ENCODE measurements around the gene HUS1. TPM values are rescaled to one million over a fixed set of nuclear protein-coding genes. Genes with fewer than 3 reads are reported as not detected.

Gene HUS1
- total and polyA plus RNA-seq, 4 donors, result 11.9 to 32.9 (median 22.9) TPM

DNA sequence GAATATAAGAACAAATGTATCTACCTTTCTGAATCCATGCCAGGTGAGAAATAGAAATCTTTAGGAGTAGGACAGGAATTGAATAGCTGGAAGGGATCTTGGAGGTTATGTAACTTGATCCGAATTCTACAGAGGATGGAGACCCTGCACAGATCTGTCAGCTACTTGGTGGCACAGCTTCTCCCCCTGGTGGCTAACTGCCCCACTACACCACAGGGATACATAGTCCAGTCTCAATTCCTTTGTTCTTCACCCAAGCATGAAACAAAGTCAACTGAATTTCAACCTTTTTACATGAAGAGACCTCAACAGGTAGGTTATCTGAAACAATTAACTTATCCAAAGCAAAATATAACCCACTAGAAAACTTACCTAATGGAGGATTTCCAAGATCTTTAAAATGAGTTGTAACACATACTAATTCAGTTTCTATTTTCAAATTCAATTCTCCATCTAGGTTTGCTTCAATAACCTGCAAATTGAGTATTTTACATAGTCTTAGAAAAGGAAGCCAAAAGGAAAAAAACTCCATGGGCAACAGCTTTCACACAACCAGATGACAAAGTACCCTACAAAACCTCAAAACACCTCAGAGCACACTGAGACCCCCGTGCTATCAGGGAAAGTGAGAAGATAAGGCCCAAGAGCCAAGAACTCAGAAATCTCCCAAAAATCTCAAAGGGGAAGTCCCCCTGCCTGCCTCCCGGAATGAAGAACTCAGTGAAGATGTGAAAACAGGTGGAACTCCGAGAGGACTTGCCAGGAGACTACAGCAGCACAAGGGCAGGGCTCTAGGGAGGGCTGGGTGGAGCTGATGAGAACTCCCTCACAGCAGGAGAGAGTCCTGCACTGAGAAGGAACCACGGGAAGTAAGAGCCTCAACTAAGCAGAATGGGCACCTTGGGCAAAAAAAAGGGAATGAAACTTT lies 10.3 kb downstream of the HUS1 start:
- Histone ChIP-seq H3K27ac (ENCODE audit: low read depth in 1 of 2, low read length in 2 of 2) (no peak overlapping the region), H3K36me3 (ENCODE audit: control insufficient read depth in 1 of 2, insufficient read depth in 2 of 2, low read length in 1 of 2) (peaks cover 7 to 26% of the 10 kb centered on the region in 2 donors), H3K4me3 (ENCODE audit: low read length in 2 of 2) (no peak overlapping the region), H3K27me3 (ENCODE audit: control insufficient read depth in 1 of 2, insufficient read depth in 2 of 2, low read length in 1 of 2) (no peaks in the 10 kb centered on the region), H3K4me1 (ENCODE audit: control insufficient read depth in 1 of 2, insufficient read depth in 2 of 2, low read length in 2 of 2) (no peaks in the 10 kb centered on the region), H3K9me3 (ENCODE audit: control insufficient read depth, low read length) (no peaks in the 10 kb centered on the region)
- WGBS, 2 donors, result 61 to 63% methylated on average over 5 of the region's 5 CpGs
- peak in 1 of 2 donors; percentile 83 for DNase-seq
- ATAC-seq (ENCODE audit: low FRiP score), result no peak
- intact Hi-C loops (cut with DNase I), result no loop called here

DNA sequence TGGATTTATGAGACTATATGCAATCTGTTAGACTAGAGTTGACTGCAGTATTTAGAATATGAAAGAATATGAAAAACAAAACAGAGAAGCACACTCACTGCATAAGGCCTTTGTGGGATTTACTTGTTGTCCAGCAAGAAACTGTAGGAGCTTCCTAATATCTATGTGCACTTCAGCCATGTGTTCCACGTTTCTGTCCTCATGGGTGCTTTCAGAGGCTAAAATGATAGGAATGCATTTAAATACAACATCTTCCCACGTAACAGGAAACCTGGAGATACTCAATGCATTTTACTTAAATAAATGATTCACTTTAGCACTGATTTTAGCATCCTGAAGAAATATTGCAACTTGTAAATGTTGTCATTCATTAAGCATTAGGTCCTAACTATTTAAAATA lies 11.7 kb downstream of the HUS1 start:
- Histone ChIP-seq H3K27ac (ENCODE audit: low read depth in 1 of 2, low read length in 2 of 2) (no peak overlapping the region), H3K9me3 (ENCODE audit: control insufficient read depth, low read length) (no peaks in the 10 kb centered on the region), H3K36me3 (ENCODE audit: control insufficient read depth in 1 of 2, insufficient read depth in 2 of 2, low read length in 1 of 2) (peaks cover 2 to 21% of the 10 kb centered on the region in 2 donors), H3K4me1 (ENCODE audit: control insufficient read depth in 1 of 2, insufficient read depth in 2 of 2, low read length in 2 of 2) (no peaks in the 10 kb centered on the region), H3K27me3 (ENCODE audit: control insufficient read depth in 1 of 2, insufficient read depth in 2 of 2, low read length in 1 of 2) (no peaks in the 10 kb centered on the region), H3K4me3 (ENCODE audit: low read length in 2 of 2) (no peak overlapping the region)
- DNase-seq (no peak), ATAC-seq (ENCODE audit: low FRiP score) (no peak)
- intact Hi-C loops (cut with DNase I), result no loop called here
- 79 to 84% methylated on average over 2 of the region's 2 CpGs for WGBS, 2 donors

DNA sequence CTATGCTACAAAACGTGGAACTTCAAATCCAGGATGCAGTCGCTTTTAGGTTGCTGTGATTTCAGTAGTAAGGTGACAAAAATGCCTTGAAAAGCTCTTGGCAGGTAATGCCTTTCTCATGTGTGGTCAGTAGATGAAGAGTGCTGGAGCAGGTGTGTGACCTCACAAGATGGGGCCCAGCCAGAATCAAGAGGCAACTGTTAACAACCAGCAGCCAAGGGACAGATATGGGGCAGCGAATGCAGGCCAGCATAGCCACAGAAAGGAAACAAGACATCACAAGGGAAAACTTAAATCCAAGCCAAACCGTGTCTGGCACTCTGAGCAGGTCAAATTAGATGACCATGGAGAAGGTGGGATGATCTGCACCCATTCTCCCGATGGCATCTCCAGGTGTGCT lies 12.3 kb downstream of the HUS1 start:
- peaks cover 0 to 21% of the 10 kb centered on the region in 2 donors for H3K36me3 ChIP-seq (ENCODE audit: control insufficient read depth in 1 of 2, insufficient read depth in 2 of 2, low read length in 1 of 2)
- H3K9me3 ChIP-seq (ENCODE audit: control insufficient read depth, low read length), result no peaks in the 10 kb centered on the region
- H3K27ac ChIP-seq (ENCODE audit: low read depth in 1 of 2, low read length in 2 of 2), result no peak overlapping the region
- intact Hi-C loops (cut with DNase I), result no loop called here
- H3K27me3 ChIP-seq (ENCODE audit: control insufficient read depth in 1 of 2, insufficient read depth in 2 of 2, low read length in 1 of 2), result no peaks in the 10 kb centered on the region
- ATAC-seq (ENCODE audit: low FRiP score), result no peak
- H3K4me3 ChIP-seq (ENCODE audit: low read length in 2 of 2), result no peak overlapping the region
- no peaks in the 10 kb centered on the region for H3K4me1 ChIP-seq (ENCODE audit: control insufficient read depth in 1 of 2, insufficient read depth in 2 of 2, low read length in 2 of 2)
- 78 to 87% methylated on average over 5 of the region's 5 CpGs for WGBS, 2 donors
- no peak for DNase-seq

GRCh38 chr7:47965456-47965855 lies 14.0 kb downstream of the HUS1 start:
- no peak overlapping the region for H3K4me3 ChIP-seq (ENCODE audit: low read length in 2 of 2)
- DNase-seq (no peak), ATAC-seq (ENCODE audit: low FRiP score) (no peak)
- H3K36me3 ChIP-seq (ENCODE audit: control insufficient read depth in 1 of 2, insufficient read depth in 2 of 2, low read length in 1 of 2), result peaks cover 0 to 23% of the 10 kb centered on the region in 2 donors
- 84 to 90% methylated on average over 5 of the region's 5 CpGs for WGBS, 2 donors
- intact Hi-C loops (cut with DNase I), result no loop called here
- H3K27me3 ChIP-seq (ENCODE audit: control insufficient read depth in 1 of 2, insufficient read depth in 2 of 2, low read length in 1 of 2), result no peaks in the 10 kb centered on the region
- no peak overlapping the region for H3K27ac ChIP-seq (ENCODE audit: low read depth in 1 of 2, low read length in 2 of 2)
- no peaks in the 10 kb centered on the region for H3K4me1 ChIP-seq (ENCODE audit: control insufficient read depth in 1 of 2, insufficient read depth in 2 of 2, low read length in 2 of 2)
- no peaks in the 10 kb centered on the region for H3K9me3 ChIP-seq (ENCODE audit: control insufficient read depth, low read length)

DNA sequence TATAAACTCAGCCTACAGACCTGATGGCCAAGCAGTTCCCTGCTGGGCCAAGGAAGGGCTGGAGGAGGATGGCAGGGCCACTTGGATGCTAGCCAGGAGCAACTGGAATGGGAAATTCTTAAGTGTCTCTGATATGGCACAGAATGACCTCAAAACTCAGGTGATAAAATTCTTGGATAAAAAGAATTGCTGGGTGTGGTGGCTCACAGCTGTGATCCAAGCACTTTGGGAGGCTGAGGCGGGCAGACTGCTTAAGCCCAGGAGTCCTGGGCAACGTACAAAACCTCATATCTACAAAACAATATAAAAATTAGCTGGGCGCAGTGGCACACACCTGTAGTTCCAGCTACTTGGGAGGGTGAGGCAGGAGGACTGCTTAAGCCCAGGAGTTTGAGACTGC lies 17.2 kb downstream of the HUS1 start:
- intact Hi-C loops (cut with DNase I), result no loop called here
- WGBS, 2 donors, result 94 to 99% methylated on average over 3 of the region's 3 CpGs
- Histone ChIP-seq H3K9me3 (ENCODE audit: control insufficient read depth, low read length) (no peaks in the 10 kb centered on the region), H3K27ac (ENCODE audit: low read depth in 1 of 2, low read length in 2 of 2) (no peak overlapping the region), H3K27me3 (ENCODE audit: control insufficient read depth in 1 of 2, insufficient read depth in 2 of 2, low read length in 1 of 2) (no peaks in the 10 kb centered on the region), H3K36me3 (ENCODE audit: control insufficient read depth in 1 of 2, insufficient read depth in 2 of 2, low read length in 1 of 2) (peaks cover 0 to 22% of the 10 kb centered on the region in 2 donors), H3K4me3 (ENCODE audit: low read length in 2 of 2) (no peak overlapping the region), H3K4me1 (ENCODE audit: control insufficient read depth in 1 of 2, insufficient read depth in 2 of 2, low read length in 2 of 2) (no peaks in the 10 kb centered on the region)
- DNase-seq (no peak), ATAC-seq (ENCODE audit: low FRiP score) (no peak)

GRCh38 chr7:47957156-47957555 lies 22.3 kb downstream of the HUS1 start:
- 80 to 87% methylated on average over 6 of the region's 6 CpGs for WGBS, 2 donors
- Histone ChIP-seq H3K27ac (ENCODE audit: low read depth in 1 of 2, low read length in 2 of 2) (no peak overlapping the region), H3K4me3 (ENCODE audit: low read length in 2 of 2) (no peak overlapping the region), H3K4me1 (ENCODE audit: control insufficient read depth in 1 of 2, insufficient read depth in 2 of 2, low read length in 2 of 2) (peaks cover 0 to 3% of the 10 kb centered on the region in 2 donors), H3K9me3 (ENCODE audit: control insufficient read depth, low read length) (no peaks in the 10 kb centered on the region), H3K36me3 (ENCODE audit: control insufficient read depth in 1 of 2, insufficient read depth in 2 of 2, low read length in 1 of 2) (peaks cover 0 to 2% of the 10 kb centered on the region in 2 donors), H3K27me3 (ENCODE audit: control insufficient read depth in 1 of 2, insufficient read depth in 2 of 2, low read length in 1 of 2) (no peaks in the 10 kb centered on the region)
- intact Hi-C loops (cut with DNase I), result no loop called here
- no peak for ATAC-seq (ENCODE audit: low FRiP score)
- no peak for DNase-seq

- H3K9me3 ChIP-seq (ENCODE audit: control insufficient read depth, low read length), result no peaks in the 10 kb centered on the region
- DNase-seq (no peak), ATAC-seq (ENCODE audit: low FRiP score) (no peak)
- intact Hi-C loops (cut with DNase I), result no loop called here
- peaks cover 0 to 3% of the 10 kb centered on the region in 2 donors for H3K4me1 ChIP-seq (ENCODE audit: control insufficient read depth in 1 of 2, insufficient read depth in 2 of 2, low read length in 2 of 2)
- 80 to 83% methylated on average over 6 of the region's 6 CpGs for WGBS, 2 donors
- H3K27me3 ChIP-seq (ENCODE audit: control insufficient read depth in 1 of 2, insufficient read depth in 2 of 2, low read length in 1 of 2), result no peaks in the 10 kb centered on the region
- H3K36me3 ChIP-seq (ENCODE audit: control insufficient read depth in 1 of 2, insufficient read depth in 2 of 2, low read length in 1 of 2), result no peaks in the 10 kb centered on the region
- H3K4me3 ChIP-seq (ENCODE audit: low read length in 2 of 2), result no peak overlapping the region
- H3K27ac ChIP-seq (ENCODE audit: low read depth in 1 of 2, low read length in 2 of 2), result no peak overlapping the region
These were observed 23.2 kb downstream of the HUS1 start for GRCh38 chr7:47956220-47956619.

- intact Hi-C loops (cut with DNase I), result no loop called here
- no peak for ATAC-seq (ENCODE audit: low FRiP score)
- no peaks in the 10 kb centered on the region for H3K36me3 ChIP-seq (ENCODE audit: control insufficient read depth in 1 of 2, insufficient read depth in 2 of 2, low read length in 1 of 2)
- no peaks in the 10 kb centered on the region for H3K9me3 ChIP-seq (ENCODE audit: control insufficient read depth, low read length)
- H3K27ac ChIP-seq (ENCODE audit: low read depth in 1 of 2, low read length in 2 of 2), result no peak overlapping the region
- DNase-seq, result no peak
- H3K4me3 ChIP-seq (ENCODE audit: low read length in 2 of 2), result no peak overlapping the region
- no peaks in the 10 kb centered on the region for H3K27me3 ChIP-seq (ENCODE audit: control insufficient read depth in 1 of 2, insufficient read depth in 2 of 2, low read length in 1 of 2)
- peaks cover 0 to 3% of the 10 kb centered on the region in 2 donors for H3K4me1 ChIP-seq (ENCODE audit: control insufficient read depth in 1 of 2, insufficient read depth in 2 of 2, low read length in 2 of 2)
- 65 to 71% methylated on average over 4 of the region's 4 CpGs for WGBS, 2 donors
These were observed 25.0 kb downstream of the HUS1 start for GRCh38 chr7:47954231-47954911.
